HL-60 (cell line): ENCODE measurements around the gene CYTIP.

Experiments used
- CTCF ChIP-seq: IDR thresholded peaks from one replicate; pipeline ENCODE4 v1.5.1; 2011; ENCODE audit warnings: low read length, control low read depth, inconsistent platforms; ENCODE audit not compliant: insufficient read depth
- POLR2AphosphoS5 ChIP-seq: IDR thresholded peaks from 2 replicates; pipeline ENCODE4 v1.6.1; 2012; ENCODE audit warnings: low read depth

GRCh38 chr2:157447031-157447430, 3.1 kb upstream of the CYTIP start:
- no peak for TF ChIP-seq POLR2AphosphoS5
- TF ChIP-seq CTCF: no peak
